SK-N-MC (cell line): ENCODE data around the gene IL19.

Experiments
- DNase-seq: peaks from one replicate; pipeline ENCODE4 v3.0.0-alpha.2; 2011; ENCODE audit warnings: low read depth, low spot score
- H3K27ac ChIP-seq: fragments of 200-600 bp; sonication (generic); 2 replicates; pipeline ENCODE4 v1.5.1; 2016; ENCODE audit warnings: mixed run types
- H3K36me3 ChIP-seq: fragments of 200-600 bp; sonication (generic); 2 replicates; pipeline ENCODE4 v1.6.1; 2017; ENCODE audit warnings: antibody characterized with exemption, low read length, mixed read lengths; ENCODE audit not compliant: insufficient read depth
- H3K4me3 ChIP-seq: fragments of 200-600 bp; sonication (generic); 2 replicates; pipeline ENCODE4 v1.5.1; 2016
- H3K9ac ChIP-seq: fragments of 200-600 bp; sonication (generic); 2 replicates; pipeline ENCODE4 v1.8.0; 2017; ENCODE audit warnings: mixed run types, mixed read lengths; ENCODE audit not compliant: insufficient read length
- H3K9me3 ChIP-seq: fragments of 200-600 bp; sonication (generic); 2 replicates; pipeline ENCODE4 v1.6.1; 2017; ENCODE audit warnings: low read depth, mild to moderate bottlenecking, antibody characterized with exemption, low read length, moderate library complexity, mixed read lengths
- EZH2 ChIP-seq: fragments of 200-600 bp; sonication (generic); IDR thresholded peaks from one replicate; pipeline ENCODE4 v1.6.1; 2017; ENCODE audit warnings: antibody characterized with exemption
- FOXP2 ChIP-seq: optimal IDR thresholded peaks from 2 replicates; pipeline ENCODE3; 2011; ENCODE audit warnings: mild to moderate bottlenecking, moderate library complexity; ENCODE audit not compliant: insufficient read depth; ENCODE audit errors: extremely low read length, control extremely low read depth
- POLR2AphosphoS5 ChIP-seq: IDR thresholded peaks from 2 replicates; pipeline ENCODE4 v1.6.1; 2012; ENCODE audit warnings: mild to moderate bottlenecking, low read depth, low read length, borderline replicate concordance

The IL19 gene

DNA sequence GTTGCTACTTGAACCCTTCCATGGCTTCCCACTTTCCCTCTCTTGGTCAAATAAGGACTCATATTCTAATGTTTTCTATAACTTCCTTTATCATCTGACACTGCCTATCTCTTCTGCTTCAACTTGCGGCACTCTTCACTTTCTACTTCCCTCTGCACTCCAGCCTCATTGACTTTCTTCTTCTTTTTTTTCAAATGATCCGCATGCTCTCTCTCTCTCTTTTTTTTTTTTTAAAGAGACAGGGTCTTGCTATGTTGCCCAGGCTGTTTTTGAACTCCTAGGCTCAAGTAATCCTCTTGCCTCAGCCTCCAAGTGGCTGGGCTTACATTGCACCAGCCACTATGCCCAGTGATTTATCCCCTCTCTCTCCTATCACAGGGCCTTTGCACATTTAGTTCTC lies 9.1 kb downstream of the IL19 start:
- TF ChIP-seq EZH2, result no peak
- TF ChIP-seq FOXP2, result no peak
- no peak for TF ChIP-seq POLR2AphosphoS5
- Histone ChIP-seq H3K4me3 (no peak overlapping the region), H3K9me3 (no peaks in the 10 kb centered on the region), H3K27ac (no peak overlapping the region), H3K9ac (no peak overlapping the region), H3K36me3 (no peaks in the 10 kb centered on the region)
- DNase-seq, result no peak

DNA sequence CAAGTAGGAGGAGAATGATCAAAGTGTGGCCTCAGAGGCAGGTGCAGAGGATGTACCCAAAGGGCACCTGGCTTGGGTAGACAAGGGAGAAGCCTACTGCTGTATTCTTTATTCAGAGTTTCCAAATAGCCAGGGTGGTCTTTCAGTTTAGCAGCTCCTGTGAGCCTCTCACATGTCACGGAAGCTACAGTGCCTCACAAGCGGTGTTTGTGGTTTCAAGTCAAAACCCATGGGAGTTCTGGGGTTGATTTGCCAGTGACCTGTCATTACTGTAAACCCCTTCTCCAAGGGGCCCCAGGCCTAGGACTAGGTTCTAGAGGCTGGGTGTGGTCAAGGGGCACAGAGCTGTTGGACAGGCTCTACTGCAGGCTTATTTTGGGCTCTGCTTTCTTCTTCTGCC lies 11.9 kb downstream of the IL19 start:
- no peaks in the 10 kb centered on the region for H3K9me3 ChIP-seq
- TF ChIP-seq FOXP2, result no peak
- no peak for TF ChIP-seq EZH2
- TF ChIP-seq POLR2AphosphoS5, result no peak
- H3K36me3 ChIP-seq, result no peaks in the 10 kb centered on the region
- no peak overlapping the region for H3K27ac ChIP-seq
- no peak overlapping the region for H3K4me3 ChIP-seq
- DNase-seq, result no peak
- H3K9ac ChIP-seq, result no peak overlapping the region

DNA sequence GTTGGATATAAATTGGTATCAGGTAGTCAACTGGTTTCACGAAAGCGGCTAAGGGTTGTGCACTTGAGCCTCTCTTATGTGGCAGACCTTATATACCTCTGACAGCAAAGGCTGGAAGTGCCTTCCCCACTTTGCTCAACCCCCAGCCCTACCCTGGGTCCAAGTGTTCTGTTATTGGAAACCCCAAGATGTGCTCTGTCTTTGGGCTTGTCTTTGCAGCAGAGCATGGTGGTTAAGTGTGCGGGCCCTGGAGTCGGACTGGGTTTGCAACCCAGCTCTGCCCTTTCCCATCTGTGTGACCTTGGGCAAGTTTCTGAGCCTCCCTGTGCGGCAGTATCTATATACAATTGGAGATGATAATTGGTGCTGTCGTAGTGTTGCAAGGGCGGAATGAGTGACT lies 12.9 kb downstream of the IL19 start:
- Histone ChIP-seq H3K36me3 (no peaks in the 10 kb centered on the region), H3K27ac (no peak overlapping the region), H3K9me3 (no peaks in the 10 kb centered on the region), H3K9ac (no peak overlapping the region), H3K4me3 (no peak overlapping the region)
- no peak for TF ChIP-seq EZH2
- TF ChIP-seq FOXP2, result no peak
- TF ChIP-seq POLR2AphosphoS5, result no peak
- no peak for DNase-seq

DNA sequence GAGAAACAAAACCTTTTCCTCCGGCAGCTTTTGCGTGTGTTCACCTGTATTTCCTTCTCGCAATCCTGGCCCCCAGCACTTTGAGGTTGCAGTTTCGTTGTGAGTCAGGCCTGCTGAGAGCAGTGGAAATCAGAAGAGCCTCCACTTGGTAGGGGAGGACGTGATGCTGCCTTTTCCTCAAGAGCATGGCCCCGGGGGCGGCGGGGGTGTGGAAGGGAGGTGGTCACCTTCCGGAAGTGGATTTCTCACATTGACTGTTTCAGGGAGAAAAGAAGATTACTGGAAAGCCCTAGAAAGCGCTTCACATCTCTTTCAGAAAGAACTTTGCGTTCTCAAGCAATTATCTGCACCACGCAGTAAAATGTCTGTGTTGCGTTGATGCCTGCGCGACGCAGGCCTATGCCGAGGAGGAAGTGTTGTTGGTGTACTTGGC lies 13.9 kb downstream of the IL19 start:
- Histone ChIP-seq H3K27ac (no peak overlapping the region), H3K9me3 (no peaks in the 10 kb centered on the region), H3K4me3 (no peak overlapping the region), H3K9ac (no peak overlapping the region), H3K36me3 (no peaks in the 10 kb centered on the region)
- TF ChIP-seq FOXP2 (no peak), EZH2 (no peak), POLR2AphosphoS5 (no peak)
- DNase-seq, result no peak

DNA sequence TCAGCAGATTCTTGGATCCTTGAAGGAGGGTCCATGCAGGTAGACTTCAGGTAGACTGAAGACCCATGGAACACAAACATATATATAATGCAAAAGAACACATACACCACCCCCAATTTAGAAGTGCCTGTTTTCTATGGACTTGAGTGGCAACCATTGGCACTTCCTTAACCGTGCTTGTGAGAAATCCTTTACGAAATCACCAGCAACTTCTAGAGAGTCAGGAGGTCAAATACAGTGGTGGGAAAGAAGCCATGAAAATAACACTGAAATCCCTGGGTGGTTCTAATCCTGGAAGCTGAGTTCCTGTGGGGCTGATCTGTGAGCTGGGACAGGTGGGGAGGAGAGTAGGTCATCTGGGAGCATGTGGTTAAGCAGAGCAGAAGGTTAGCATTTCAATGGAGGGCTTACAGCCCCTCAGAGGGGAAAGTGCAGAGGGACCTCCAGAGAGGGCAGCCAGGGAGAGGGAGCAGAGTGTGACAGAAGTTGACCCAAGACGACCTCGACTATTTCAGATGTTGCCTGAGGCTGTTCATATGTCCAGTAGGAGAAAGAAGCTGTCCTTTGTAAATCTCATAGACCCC lies 14.7 kb downstream of the IL19 start:
- no peak overlapping the region for H3K27ac ChIP-seq
- TF ChIP-seq FOXP2, result no peak
- TF ChIP-seq POLR2AphosphoS5, result no peak
- TF ChIP-seq EZH2, result no peak
- DNase-seq, result no peak
- H3K9ac ChIP-seq, result no peak overlapping the region
- H3K36me3 ChIP-seq, result no peaks in the 10 kb centered on the region
- no peaks in the 10 kb centered on the region for H3K9me3 ChIP-seq
- no peak overlapping the region for H3K4me3 ChIP-seq

DNA sequence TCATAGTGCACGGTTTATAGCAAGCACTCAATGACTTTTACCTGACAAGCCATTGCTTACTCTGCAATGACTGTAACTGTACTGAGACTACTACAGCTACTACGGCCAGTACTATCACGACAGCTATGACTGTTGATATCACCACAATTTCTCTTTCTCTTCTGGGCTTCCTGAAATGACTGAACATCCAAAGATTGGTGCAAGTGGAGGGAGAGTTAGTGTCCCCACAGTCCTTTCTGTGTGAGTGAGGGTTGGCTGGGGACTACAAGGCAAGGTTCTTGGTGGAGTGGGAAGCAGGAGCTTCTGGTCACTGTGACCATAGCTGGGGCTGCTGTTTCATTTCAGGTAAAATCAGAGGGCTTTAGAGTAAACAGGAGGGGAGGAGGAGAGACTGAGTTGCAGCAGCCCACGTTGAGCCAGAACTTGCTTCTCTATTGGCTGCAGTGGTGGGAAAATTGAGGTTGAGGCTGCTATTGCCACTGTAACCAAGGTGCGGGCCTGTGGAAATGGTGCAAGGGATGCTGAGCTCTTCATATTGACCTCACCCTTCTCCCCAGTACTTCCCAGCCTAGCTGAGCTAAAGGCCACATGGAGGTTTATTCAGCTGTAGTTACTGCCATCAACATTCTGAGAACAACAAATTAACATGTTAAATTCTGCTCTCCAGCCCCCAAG lies 15.8 kb downstream of the IL19 start:
- no peak overlapping the region for H3K4me3 ChIP-seq
- no peaks in the 10 kb centered on the region for H3K9me3 ChIP-seq
- DNase-seq, result no peak
- H3K9ac ChIP-seq, result no peak overlapping the region
- TF ChIP-seq POLR2AphosphoS5 (no peak), EZH2 (no peak), FOXP2 (no peak)
- H3K36me3 ChIP-seq, result no peaks in the 10 kb centered on the region
- H3K27ac ChIP-seq, result no peak overlapping the region

DNA sequence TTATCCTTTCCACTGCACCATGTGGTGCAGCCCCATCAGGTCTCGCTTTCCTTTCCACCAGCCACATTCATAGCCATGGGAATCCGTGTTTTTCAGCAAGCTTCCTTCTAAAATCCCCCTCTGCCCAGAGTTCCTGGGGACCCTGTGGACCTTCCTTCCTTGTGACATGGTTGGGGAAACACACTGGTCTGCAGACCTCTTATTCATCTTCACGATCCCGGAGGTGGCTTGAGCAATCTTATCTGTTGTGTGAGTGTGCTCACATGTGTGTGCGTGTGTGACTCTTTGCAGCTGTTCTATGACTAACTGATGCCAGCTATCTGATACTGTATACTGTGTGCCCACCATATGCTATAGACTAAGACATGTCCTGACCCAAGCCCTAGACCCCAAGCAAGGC lies 17.3 kb downstream of the IL19 start:
- Histone ChIP-seq H3K27ac (no peak overlapping the region), H3K36me3 (no peaks in the 10 kb centered on the region), H3K4me3 (no peak overlapping the region), H3K9ac (no peak overlapping the region), H3K9me3 (no peaks in the 10 kb centered on the region)
- TF ChIP-seq EZH2 (no peak), POLR2AphosphoS5 (no peak), FOXP2 (no peak)
- no peak for DNase-seq

DNA sequence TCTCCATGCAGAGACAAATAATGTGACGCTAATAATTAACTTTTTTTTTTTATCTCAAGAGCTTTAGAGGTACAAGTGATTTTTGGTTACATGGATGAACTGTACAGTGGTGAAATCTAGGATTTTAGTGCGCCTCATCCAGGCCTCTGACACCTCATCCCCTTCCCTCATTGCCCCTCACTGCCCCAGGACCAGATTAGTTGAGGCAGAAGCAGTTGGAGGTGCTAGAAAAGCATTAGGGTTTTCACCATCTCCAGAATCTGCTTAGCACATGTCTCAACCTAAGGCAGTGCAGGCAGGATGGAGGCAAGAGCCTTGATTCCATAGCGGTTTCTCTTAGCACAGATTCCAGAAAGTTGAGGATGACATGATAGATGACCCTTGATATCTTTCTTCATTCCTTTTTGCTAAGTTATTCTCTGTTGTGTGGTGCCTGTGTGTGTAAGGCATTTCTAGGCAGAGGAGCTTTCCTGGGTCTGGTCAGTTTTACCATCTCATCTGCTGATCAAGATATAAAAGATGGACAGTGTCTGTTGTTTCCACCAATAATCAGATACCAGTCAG lies 18.0 kb downstream of the IL19 start:
- H3K36me3 ChIP-seq, result no peaks in the 10 kb centered on the region
- no peak for DNase-seq
- H3K9ac ChIP-seq, result no peak overlapping the region
- H3K9me3 ChIP-seq, result no peaks in the 10 kb centered on the region
- H3K27ac ChIP-seq, result no peak overlapping the region
- H3K4me3 ChIP-seq, result no peak overlapping the region
- TF ChIP-seq POLR2AphosphoS5, result no peak
- TF ChIP-seq EZH2, result no peak
- TF ChIP-seq FOXP2, result no peak
